Astrocyte (in vitro differentiated cells and primary cell): ENCODE measurements around the gene PI4KA. TPM values are rescaled to one million over a fixed set of nuclear protein-coding genes. Genes with fewer than 3 reads are reported as not detected.

ENCODE experiments used
- DNase-seq: peaks from one replicate; pipeline ENCODE4 v3.0.0-alpha.2; 2010; ENCODE audit warnings: low read depth
- FAIRE-seq: peaks from 2 replicates; lab custom pipeline; 2011; peaks lifted over from hg19 to GRCh38; lab: Jason Lieb, UNC
- H2AFZ ChIP-seq: 2 replicates; pipeline ENCODE4 v1.6.0; 2012; ENCODE audit warnings: low read depth, low read length, inconsistent platforms
- H3K27ac ChIP-seq: 2 replicates; pipeline ENCODE4 v1.5.1; 2011; ENCODE audit warnings: low read depth, low read length, inconsistent platforms
- H3K27me3 ChIP-seq: 2 replicates; pipeline ENCODE4 v1.6.0; 2011; ENCODE audit warnings: low read length, inconsistent platforms; ENCODE audit not compliant: insufficient read depth
- H3K36me3 ChIP-seq: 2 replicates; pipeline ENCODE4 v1.5.1; 2011; ENCODE audit warnings: low read length, inconsistent platforms; ENCODE audit not compliant: insufficient read depth
- H3K4me1 ChIP-seq: 2 replicates; pipeline ENCODE4 v1.5.1; 2011; ENCODE audit warnings: low read length, inconsistent platforms; ENCODE audit not compliant: insufficient read depth
- H3K4me2 ChIP-seq: 2 replicates; pipeline ENCODE4 v1.6.0; 2012; ENCODE audit warnings: low read length, inconsistent platforms
- H3K4me3 ChIP-seq: 2 replicates; pipeline ENCODE4 v1.5.1; 2011; ENCODE audit warnings: low read depth, mild to moderate bottlenecking, low read length, inconsistent platforms; ENCODE audit not compliant: insufficient read depth
- H3K79me2 ChIP-seq: 2 replicates; pipeline ENCODE4 v1.6.0; 2012; ENCODE audit warnings: mild to moderate bottlenecking, low read length, inconsistent platforms; ENCODE audit not compliant: insufficient read depth
- H3K9ac ChIP-seq: 2 replicates; pipeline ENCODE4 v1.6.0; 2012; ENCODE audit warnings: mild to moderate bottlenecking, low read length, inconsistent platforms
- H3K9me3 ChIP-seq: 2 replicates; pipeline ENCODE4 v1.5.1; 2012; ENCODE audit warnings: low read depth, mild to moderate bottlenecking, low read length, inconsistent platforms; ENCODE audit not compliant: insufficient read depth
- H4K20me1 ChIP-seq: 2 replicates; pipeline ENCODE4 v1.6.0; 2012; ENCODE audit warnings: low read length, inconsistent platforms; ENCODE audit not compliant: insufficient read depth
- H3K27ac Mint-ChIP-seq: one replicate; pipeline ENCODE4 v1.8.0; 2021; ENCODE audit warnings: mild to moderate bottlenecking, mixed read lengths; ENCODE audit not compliant: unreplicated experiment
- H3K27me3 Mint-ChIP-seq: one replicate; pipeline ENCODE4 v1.8.0; 2021; ENCODE audit warnings: low read depth, mixed read lengths; ENCODE audit not compliant: unreplicated experiment
- H3K36me3 Mint-ChIP-seq: one replicate; pipeline ENCODE4 v1.8.0; 2021; ENCODE audit warnings: low read depth, mixed read lengths; ENCODE audit not compliant: unreplicated experiment
- H3K4me1 Mint-ChIP-seq: one replicate; pipeline ENCODE4 v1.8.0; 2021; ENCODE audit warnings: low read depth, mixed read lengths; ENCODE audit not compliant: unreplicated experiment
- H3K4me3 Mint-ChIP-seq: one replicate; pipeline ENCODE4 v1.8.0; 2021; ENCODE audit warnings: mild to moderate bottlenecking, moderate library complexity, mixed read lengths; ENCODE audit not compliant: unreplicated experiment
- H3K9me3 Mint-ChIP-seq: one replicate; pipeline ENCODE4 v1.8.0; 2021; ENCODE audit warnings: mild to moderate bottlenecking, mixed read lengths; ENCODE audit not compliant: unreplicated experiment
- CTCF ChIP-seq: IDR thresholded peaks from 2 replicates; pipeline ENCODE4 v1.5.1; 2011; ENCODE audit warnings: low read depth, mild to moderate bottlenecking, inconsistent platforms, low read length, moderate library complexity; ENCODE audit not compliant: insufficient read depth
- EZH2 ChIP-seq: IDR thresholded peaks from 2 replicates; pipeline ENCODE4 v1.6.1; 2012; ENCODE audit warnings: mild to moderate bottlenecking, low read length, inconsistent platforms; ENCODE audit not compliant: insufficient read depth
- total RNA-seq: library from RNA; stranded (reverse); gene quantifications from 2 replicates; pipeline ENCODE4 v1.2.1, GENCODE V29; 2021

The PI4KA gene
- total RNA-seq, 1 donor from 2014 or later, result 35.9 TPM

GRCh38 chr22:20814221-20814808 is 44.3 kb downstream of the PI4KA start:
- no peak for DNase-seq
- Histone ChIP-seq H3K4me2 (no peak overlapping the region), H3K4me3 (no peak overlapping the region), H4K20me1 (no peaks in the 10 kb centered on the region), H3K9ac (no peak overlapping the region), H2AFZ (no peak overlapping the region), H3K79me2 (no peaks in the 10 kb centered on the region), H3K27ac (no peak overlapping the region), H3K4me1 (no peaks in the 10 kb centered on the region), H3K9me3 (no peaks in the 10 kb centered on the region), H3K27me3 (no peaks in the 10 kb centered on the region), H3K36me3 (peaks cover 29% of the 10 kb centered on the region)
- Mint-ChIP-seq H3K4me3 (no peak overlapping the region), H3K27ac (no peak overlapping the region), H3K4me1 (no peaks in the 10 kb centered on the region), H3K36me3 (peaks cover 19% of the 10 kb centered on the region), H3K27me3 (no peaks in the 10 kb centered on the region), H3K9me3 (no peaks in the 10 kb centered on the region)
- FAIRE-seq, result no peak
- TF ChIP-seq CTCF (no peak), EZH2 (no peak)

GRCh38 chr22:20813056-20813455 is 45.6 kb downstream of the PI4KA start:
- H3K4me3 ChIP-seq, result no peak overlapping the region
- H2AFZ ChIP-seq, result no peak overlapping the region
- Mint-ChIP-seq H3K9me3 (no peaks in the 10 kb centered on the region), H3K27ac (no peak overlapping the region), H3K27me3 (no peaks in the 10 kb centered on the region), H3K4me1 (no peaks in the 10 kb centered on the region), H3K4me3 (no peak overlapping the region), H3K36me3 (peaks cover 23% of the 10 kb centered on the region)
- H3K36me3 ChIP-seq, result peaks cover 25% of the 10 kb centered on the region
- H3K9ac ChIP-seq, result no peak overlapping the region
- H3K9me3 ChIP-seq, result no peaks in the 10 kb centered on the region
- H3K27me3 ChIP-seq, result no peaks in the 10 kb centered on the region
- no peaks in the 10 kb centered on the region for H3K79me2 ChIP-seq
- no peak for FAIRE-seq
- DNase-seq, result no peak
- no peak overlapping the region for H3K4me2 ChIP-seq
- H3K27ac ChIP-seq, result no peak overlapping the region
- TF ChIP-seq EZH2 (no peak), CTCF (no peak)
- no peaks in the 10 kb centered on the region for H3K4me1 ChIP-seq
- no peaks in the 10 kb centered on the region for H4K20me1 ChIP-seq

GRCh38 chr22:20811971-20812660 is 46.5 kb downstream of the PI4KA start:
- no peak overlapping the region for H3K4me2 ChIP-seq
- H3K9ac ChIP-seq, result no peak overlapping the region
- H3K36me3 Mint-ChIP-seq, result peaks cover 23% of the 10 kb centered on the region
- no peak overlapping the region for H3K27ac Mint-ChIP-seq
- H3K36me3 ChIP-seq, result peaks cover 25% of the 10 kb centered on the region
- H3K4me3 Mint-ChIP-seq, result no peak overlapping the region
- no peaks in the 10 kb centered on the region for H3K9me3 Mint-ChIP-seq
- H3K9me3 ChIP-seq, result no peaks in the 10 kb centered on the region
- H4K20me1 ChIP-seq, result no peaks in the 10 kb centered on the region
- H3K4me3 ChIP-seq, result no peak overlapping the region
- H2AFZ ChIP-seq, result no peak overlapping the region
- H3K4me1 Mint-ChIP-seq, result peaks cover 6% of the 10 kb centered on the region
- FAIRE-seq (no peak), DNase-seq (no peak)
- H3K79me2 ChIP-seq, result no peaks in the 10 kb centered on the region
- TF ChIP-seq EZH2, result no peak
- no peak overlapping the region for H3K27ac ChIP-seq
- no peaks in the 10 kb centered on the region for H3K27me3 ChIP-seq
- peaks cover 6% of the 10 kb centered on the region for H3K4me1 ChIP-seq
- no peaks in the 10 kb centered on the region for H3K27me3 Mint-ChIP-seq
